Activated CD4-positive, alpha-beta T cell treated with anti-CD3 and anti-CD28 coated beads for 1 hour (primary cell): ENCODE measurements around the gene UBXN11.

Experiments
- DNase-seq: peaks from one replicate; pipeline ENCODE4 v3.0.0-alpha.2; 2020

The UBXN11 gene

GRCh38 chr1:26259005-26259404 lies 47.4 kb downstream of the UBXN11 start:
- DNase-seq, result no peak

- no peak for DNase-seq
Measured at GRCh38 chr1:26257222-26257621, 49.2 kb downstream of the UBXN11 start.

- no peak for DNase-seq
Measured at GRCh38 chr1:26254404-26254803, 52.0 kb downstream of the UBXN11 start.

- DNase-seq, result no peak
Measured at GRCh38 chr1:26252718-26253117, 53.7 kb downstream of the UBXN11 start.

- DNase-seq, result no peak
Measured at GRCh38 chr1:26239936-26240335, 66.5 kb downstream of the UBXN11 start.

GRCh38 chr1:26237230-26237966 lies 69.0 kb downstream of the UBXN11 start:
- no peak for DNase-seq

- no peak for DNase-seq
Measured at GRCh38 chr1:26234644-26235370, 71.6 kb downstream of the UBXN11 start.

- DNase-seq, result peak; percentile 98
Measured at GRCh38 chr1:26233903-26234643, 72.4 kb downstream of the UBXN11 start, which contains the start of gene CEP85. CEP85 (plus strand) TSS chr1:26234200; CDS start chr1:26239784, 5,584 bp downstream.
